Thyroid gland (tissue), 4 donors: ENCODE results near the gene NALCN.

Source experiments
- CTCF ChIP-seq, 6 experiments: fragments of 200-600 bp in 3 of 6; fragments of 450-650 bp in 3 of 6; sonication (generic) in 3 of 6; IDR thresholded peaks; one replicate each; pipeline ENCODE4 v1.5.1; 2016 to 2019; ENCODE audit warnings: antibody characterized with exemption in 6 of 6, mild to moderate bottlenecking in 2 of 6, inconsistent platforms in 1 of 6, moderate library complexity in 1 of 6
- POLR2A ChIP-seq, 2 donors: fragments of 450-650 bp; IDR thresholded peaks; one replicate each; pipeline ENCODE4 v1.6.1; 2017; ENCODE audit warnings: antibody characterized with exemption in 2 of 2, mild to moderate bottlenecking in 2 of 2, moderate library complexity in 1 of 2

GRCh38 chr13:101127741-101128353 lies 288.5 kb downstream of the NALCN start:
- TF ChIP-seq POLR2A (IDR thresholded peaks at IDR 0.05) (no peak), CTCF (IDR thresholded peaks at IDR 0.05) (peak; percentile 24 to 80 (median 62))
